ENCODE data around the gene NSUN5. TPM values are rescaled to one million over a fixed set of nuclear protein-coding genes. Genes with fewer than 3 reads are reported as not detected.
"Not testable (repeated sequence)": the region's sequence is repeated elsewhere in the genome, so short reads cannot be mapped to it uniquely, and the experiment has no call there.

Gene NSUN5
- total RNA-seq, 2 donors from 2014 or later: 17.3 to 35.0 TPM

GRCh38 chr7:73313521-73313906, 4.9 kb upstream of the NSUN5 start:
- H3K27me3 ChIP-seq: no peaks in the 10 kb centered on the region
- no peak for DNase-seq
- no peak overlapping the region for H3K27ac ChIP-seq
- intact Hi-C loops (cut with DNase I): no loop called here
- TF ChIP-seq CTCF (IDR thresholded peaks at IDR 0.05): no peak
- H3K4me1 ChIP-seq: peaks cover 4% of the 10 kb centered on the region
- H3K4me3 ChIP-seq: no peak overlapping the region
- H3K36me3 ChIP-seq: no peaks in the 10 kb centered on the region
- no peaks in the 10 kb centered on the region for H3K9me3 ChIP-seq
- no peak overlapping the region for H3K9ac ChIP-seq (ENCODE audit: low read depth in 2 of 2, low read length in 2 of 2)

GRCh38 chr7:73312831-73313520, 4.3 kb upstream of the NSUN5 start:
- intact Hi-C loops (cut with DNase I): no loop called here
- Histone ChIP-seq H3K4me3 (no peak overlapping the region), H3K4me1 (peaks cover 4% of the 10 kb centered on the region), H3K36me3 (no peaks in the 10 kb centered on the region), H3K27me3 (no peaks in the 10 kb centered on the region), H3K27ac (no peak overlapping the region), H3K9me3 (no peaks in the 10 kb centered on the region), H3K9ac (ENCODE audit: low read depth in 2 of 2, low read length in 2 of 2) (no peak overlapping the region)
- DNase-seq: no peak
- TF ChIP-seq CTCF (IDR thresholded peaks at IDR 0.05): no peak

- H3K27ac ChIP-seq; H3K36me3 ChIP-seq; H3K27me3 ChIP-seq; DNase-seq; intact Hi-C loops (cut with DNase I); H3K9me3 ChIP-seq; H3K4me3 ChIP-seq; H3K9ac ChIP-seq (ENCODE audit: low read depth in 2 of 2, low read length in 2 of 2); H3K4me1 ChIP-seq: not testable (repeated sequence)
Measured at GRCh38 chr7:73311421-73311820, 2.8 kb upstream of the NSUN5 start.

- H3K27me3 ChIP-seq: no peaks in the 10 kb centered on the region
- no peaks in the 10 kb centered on the region for H3K36me3 ChIP-seq
- H3K9me3 ChIP-seq: no peaks in the 10 kb centered on the region
- peak overlapping the region; percentile 79 for H3K4me3 ChIP-seq
- H3K27ac ChIP-seq: peak overlapping the region; percentile 52
- intact Hi-C loops (cut with DNase I): no loop called here
- peak overlapping the region; percentile 58 to 68 for H3K9ac ChIP-seq (ENCODE audit: low read depth in 2 of 2, low read length in 2 of 2)
- peaks cover 4% of the 10 kb centered on the region for H3K4me1 ChIP-seq
- TF ChIP-seq CTCF (IDR thresholded peaks at IDR 0.05): no peak
- DNase-seq: no peak
Measured at GRCh38 chr7:73308074-73308664, 457 bp downstream of the NSUN5 start.

GRCh38 chr7:73307436-73307835, 1.2 kb downstream of the NSUN5 start:
- Histone ChIP-seq H3K9ac (ENCODE audit: low read depth in 2 of 2, low read length in 2 of 2) (no peak overlapping the region), H3K27ac (no peak overlapping the region), H3K36me3 (no peaks in the 10 kb centered on the region), H3K9me3 (no peaks in the 10 kb centered on the region), H3K4me1 (peaks cover 4% of the 10 kb centered on the region), H3K4me3 (no peak overlapping the region), H3K27me3 (no peaks in the 10 kb centered on the region)
- TF ChIP-seq CTCF (IDR thresholded peaks at IDR 0.05): no peak
- DNase-seq: no peak
- intact Hi-C loops (cut with DNase I): no loop called here

- H3K4me3 ChIP-seq; DNase-seq; intact Hi-C loops (cut with DNase I); H3K36me3 ChIP-seq; H3K9ac ChIP-seq (ENCODE audit: low read depth in 2 of 2, low read length in 2 of 2); H3K27ac ChIP-seq; H3K27me3 ChIP-seq; H3K9me3 ChIP-seq; H3K4me1 ChIP-seq: not testable (repeated sequence)
Measured at GRCh38 chr7:73304612-73305387, 3.8 kb downstream of the NSUN5 start.
